Measurements from ENCODE around the gene PRKAR1B. TPM values are rescaled to one million over a fixed set of nuclear protein-coding genes. Genes with fewer than 3 reads are reported as not detected.
A peak's percentile ranks its signal among the peaks of the same experiment; 100 is the strongest.

Gene PRKAR1B
- polyA plus RNA-seq, 6 donors from 2014 or later = 2.9 to 5.9 (median 4.2) TPM

DNA sequence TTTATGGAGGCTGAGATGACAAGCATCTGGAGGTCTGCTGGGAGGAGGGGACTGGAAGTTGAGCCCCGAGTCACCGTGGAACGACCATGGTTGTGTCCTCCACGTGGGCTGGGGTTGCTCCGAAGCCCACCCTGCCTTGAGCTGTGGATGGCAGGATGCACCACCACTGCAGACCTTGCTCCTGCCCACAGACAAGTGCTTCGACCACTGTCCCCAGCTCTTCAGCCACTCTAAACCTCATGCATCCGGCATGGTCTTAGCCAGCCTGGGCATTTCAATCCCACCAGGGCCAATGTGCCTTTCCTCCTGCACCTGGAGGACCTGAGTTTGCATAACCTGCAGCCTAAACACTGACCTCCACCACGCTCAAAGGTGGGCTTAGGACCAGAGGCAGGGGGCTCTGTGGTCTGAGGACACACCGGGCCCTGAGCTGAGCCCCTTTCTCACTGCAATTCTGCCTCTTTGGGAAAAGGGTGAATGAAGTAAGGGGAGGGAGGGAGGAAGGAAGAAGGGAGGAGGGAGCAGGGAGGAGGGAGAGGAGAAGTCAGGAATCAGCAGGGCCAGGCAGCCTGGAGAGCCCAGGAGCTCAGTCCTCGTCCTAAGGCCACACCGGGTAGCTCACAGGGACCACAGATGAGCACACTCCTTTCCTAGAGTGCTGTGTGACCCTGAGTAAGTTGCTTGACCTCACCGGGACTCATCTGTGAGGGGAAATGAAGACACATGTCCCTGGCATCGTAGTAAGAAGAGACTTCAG lies 45.4 kb downstream of the PRKAR1B start:
- DNase-seq = no peak
- peaks cover 0 to 7% (median 4%) of the 10 kb centered on the region in 3 donors for H3K4me1 Mint-ChIP-seq
- H3K36me3 Mint-ChIP-seq = peaks cover 27 to 47% of the 10 kb centered on the region in 2 donors
- H3K27me3 Mint-ChIP-seq = no peaks in the 10 kb centered on the region
- no peak for ATAC-seq (ENCODE audit: low read depth in 2 of 2)
- H3K9me3 Mint-ChIP-seq = peaks cover 9 to 28% (median 21%) of the 10 kb centered on the region in 7 donors
- no peak overlapping the region for H3K27ac Mint-ChIP-seq
- H3K4me3 Mint-ChIP-seq = no peak overlapping the region

- H3K4me3 Mint-ChIP-seq = no peak overlapping the region
- H3K4me1 Mint-ChIP-seq = peaks cover 0 to 7% (median 4%) of the 10 kb centered on the region in 3 donors
- DNase-seq = no peak
- H3K9me3 Mint-ChIP-seq = peaks cover 5 to 18% (median 11%) of the 10 kb centered on the region in 7 donors
- H3K36me3 Mint-ChIP-seq = peaks cover 24 to 40% of the 10 kb centered on the region in 2 donors
- H3K27ac Mint-ChIP-seq = no peak overlapping the region
- no peak for ATAC-seq (ENCODE audit: low read depth in 2 of 2)
- no peaks in the 10 kb centered on the region for H3K27me3 Mint-ChIP-seq
Measured at GRCh38 chr7:680411-681127, 46.5 kb downstream of the PRKAR1B start.

DNA sequence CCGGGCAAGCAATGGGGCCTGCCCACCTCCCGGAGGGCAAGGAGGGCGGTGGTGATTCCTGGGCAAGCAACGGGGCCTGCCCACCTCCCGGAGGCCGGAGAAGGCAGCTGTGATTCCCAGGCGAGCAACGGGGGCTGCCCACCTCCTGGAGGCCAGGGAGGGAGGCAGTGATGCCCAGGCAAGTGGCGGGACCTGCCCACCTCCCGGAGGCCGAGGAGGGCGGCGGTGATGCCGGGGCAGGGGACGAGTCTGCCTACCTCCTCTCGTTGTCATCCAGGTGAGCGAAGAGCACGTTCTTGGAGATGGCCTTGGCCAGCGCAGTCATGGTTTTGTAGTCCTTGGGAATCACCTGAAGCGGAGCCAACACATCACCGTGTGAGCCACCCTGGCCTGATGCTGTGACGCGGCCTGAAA lies 50.1 kb downstream of the PRKAR1B start:
- Mint-ChIP-seq H3K4me3 (no peak overlapping the region), H3K27ac (no peak overlapping the region), H3K27me3 (no peaks in the 10 kb centered on the region), H3K9me3 (peaks cover 0 to 16% (median 7%) of the 10 kb centered on the region in 7 donors), H3K4me1 (peaks cover 0 to 10% (median 0%) of the 10 kb centered on the region in 3 donors), H3K36me3 (peaks cover 11 to 38% of the 10 kb centered on the region in 2 donors)
- DNase-seq (no peak), ATAC-seq (ENCODE audit: low read depth in 2 of 2) (no peak)

- H3K27me3 Mint-ChIP-seq = no peaks in the 10 kb centered on the region
- H3K27ac Mint-ChIP-seq = no peak overlapping the region
Measured at GRCh38 chr7:676246-676971, 50.7 kb downstream of the PRKAR1B start.

DNA sequence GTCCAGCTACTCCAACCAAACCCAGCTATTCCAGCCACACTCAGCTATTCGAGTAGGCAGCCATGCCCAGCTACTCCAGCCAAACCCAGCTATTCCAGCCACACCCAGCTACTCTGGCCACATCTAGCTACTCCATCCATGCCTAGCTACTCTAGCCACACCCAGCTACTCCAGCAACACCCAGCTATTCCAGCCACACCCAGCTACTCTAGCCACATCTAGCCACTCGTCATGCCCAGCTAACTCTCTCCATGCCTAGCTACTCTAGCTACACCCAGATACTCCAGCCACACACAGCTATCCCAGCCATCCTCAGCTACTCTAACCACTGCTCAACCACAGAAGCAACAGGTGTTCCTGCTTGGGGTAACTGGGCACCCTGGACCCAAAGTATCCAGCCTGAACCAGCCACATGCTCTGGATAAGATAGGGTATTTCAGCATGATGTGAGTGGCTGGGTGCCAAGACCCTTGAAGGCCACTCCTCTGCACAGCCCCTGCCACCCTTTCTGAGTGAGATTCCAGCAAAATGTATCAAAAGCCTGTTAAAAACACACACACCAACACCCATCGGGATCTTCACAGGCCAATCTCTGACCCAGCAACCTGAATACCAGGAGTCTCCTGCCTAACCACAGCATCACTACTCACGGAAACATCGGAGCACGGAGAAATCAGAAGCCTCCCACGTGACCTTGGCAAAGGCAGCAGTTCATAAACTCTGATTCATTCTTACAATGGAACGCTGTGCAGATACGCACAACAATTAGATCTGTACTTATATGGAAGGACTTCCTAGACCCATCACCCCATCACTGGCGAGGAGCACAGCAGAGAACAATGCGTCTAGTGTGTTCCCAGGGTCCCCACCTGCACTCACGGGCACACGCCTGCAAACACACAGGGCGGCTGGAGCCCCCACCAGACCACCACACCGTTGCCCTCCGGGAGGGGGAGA lies 52.3 kb downstream of the PRKAR1B start:
- peak overlapping the region in 2 of 6 donors; percentile 28 to 59 for H3K27ac Mint-ChIP-seq
- ATAC-seq (ENCODE audit: low read depth in 2 of 2) = no peak

More at GRCh38 chr7:676246-676971, 50.7 kb downstream of the PRKAR1B start:
- Mint-ChIP-seq H3K9me3 (peaks cover 0 to 16% (median 7%) of the 10 kb centered on the region in 7 donors), H3K4me1 (peaks cover 0 to 10% (median 2%) of the 10 kb centered on the region in 3 donors), H3K4me3 (no peak overlapping the region), H3K36me3 (peaks cover 11 to 38% of the 10 kb centered on the region in 2 donors)
- ATAC-seq (ENCODE audit: low read depth in 2 of 2) (no peak), DNase-seq (no peak)

DNA sequence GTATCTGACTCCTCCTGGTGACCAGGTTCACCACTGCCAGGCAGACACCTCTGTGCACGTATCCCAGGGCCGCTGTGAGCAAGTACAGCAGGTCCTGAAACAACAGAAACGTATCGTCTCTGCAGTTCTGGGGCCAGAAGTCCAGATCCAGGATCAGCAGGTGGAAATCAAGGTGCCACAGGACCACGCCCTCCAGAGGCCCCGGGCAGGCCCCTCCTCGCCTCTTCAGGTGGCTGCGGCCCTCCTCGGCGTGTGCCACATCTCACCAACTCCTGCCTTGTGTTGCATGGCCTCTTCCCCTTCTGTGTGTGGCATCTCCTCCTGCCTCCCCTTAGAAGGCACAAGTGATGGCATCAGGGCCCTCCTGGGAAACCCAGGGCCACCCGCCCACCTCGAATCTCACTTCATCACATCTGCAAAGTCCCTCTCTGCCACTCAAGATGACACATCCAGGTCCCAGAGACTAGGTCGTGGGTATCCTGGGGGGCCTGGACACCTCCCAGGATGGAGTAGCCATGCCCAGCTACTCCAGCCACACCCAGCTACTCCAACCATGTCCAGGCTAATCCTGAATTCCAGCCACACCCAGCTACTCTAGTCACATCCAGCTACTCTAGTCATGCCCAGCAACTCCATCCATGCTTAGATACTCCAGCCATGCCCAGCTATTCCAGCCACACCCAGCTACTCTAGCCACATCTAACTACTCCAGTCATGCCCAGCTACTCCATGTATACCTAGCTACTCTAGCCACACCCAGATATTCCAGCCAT lies 53.2 kb downstream of the PRKAR1B start:
- Mint-ChIP-seq H3K4me1 (peaks cover 0 to 7% (median 2%) of the 10 kb centered on the region in 3 donors), H3K4me3 (no peak overlapping the region), H3K36me3 (peaks cover 3 to 24% of the 10 kb centered on the region in 2 donors), H3K9me3 (peaks cover 3 to 12% (median 7%) of the 10 kb centered on the region in 7 donors), H3K27me3 (no peaks in the 10 kb centered on the region), H3K27ac (peak overlapping the region in 2 of 6 donors; percentile 67 to 68)
- no peak for DNase-seq
- no peak for ATAC-seq (ENCODE audit: low read depth in 2 of 2)

More for the DNA sequence above, 52.3 kb downstream of the PRKAR1B start:
- H3K9me3 Mint-ChIP-seq = peaks cover 0 to 12% (median 4%) of the 10 kb centered on the region in 7 donors
- no peak for DNase-seq
- no peaks in the 10 kb centered on the region for H3K27me3 Mint-ChIP-seq
- H3K4me1 Mint-ChIP-seq = peaks cover 0 to 10% (median 2%) of the 10 kb centered on the region in 3 donors
- H3K36me3 Mint-ChIP-seq = peaks cover 10 to 29% of the 10 kb centered on the region in 2 donors
- H3K4me3 Mint-ChIP-seq = peak overlapping the region in 1 of 8 donors; percentile 68

GRCh38 chr7:672891-673290 lies 54.2 kb downstream of the PRKAR1B start:
- H3K27me3 Mint-ChIP-seq = no peaks in the 10 kb centered on the region
- ATAC-seq (ENCODE audit: low read depth in 2 of 2) = no peak
- H3K9me3 Mint-ChIP-seq = peaks cover 6 to 17% (median 8%) of the 10 kb centered on the region in 7 donors
- H3K36me3 Mint-ChIP-seq = peaks cover 0 to 22% of the 10 kb centered on the region in 2 donors
- H3K4me1 Mint-ChIP-seq = peaks cover 0 to 7% (median 2%) of the 10 kb centered on the region in 3 donors
- H3K4me3 Mint-ChIP-seq = no peak overlapping the region
- DNase-seq = no peak
- no peak overlapping the region for H3K27ac Mint-ChIP-seq

- ATAC-seq (ENCODE audit: low read depth in 2 of 2) (no peak), DNase-seq (no peak)
- Mint-ChIP-seq H3K27me3 (no peaks in the 10 kb centered on the region), H3K27ac (peak overlapping the region in 1 of 6 donors; percentile 70), H3K4me3 (no peak overlapping the region), H3K9me3 (peaks cover 6 to 17% (median 8%) of the 10 kb centered on the region in 7 donors), H3K4me1 (peaks cover 0 to 7% (median 2%) of the 10 kb centered on the region in 3 donors), H3K36me3 (peaks cover 0 to 22% of the 10 kb centered on the region in 2 donors)
Measured at GRCh38 chr7:671415-672042, 55.6 kb downstream of the PRKAR1B start.

- no peak for ATAC-seq (ENCODE audit: low read depth in 2 of 2)
- no peak for DNase-seq
- Mint-ChIP-seq H3K27ac (no peak overlapping the region), H3K27me3 (no peaks in the 10 kb centered on the region), H3K4me3 (no peak overlapping the region), H3K9me3 (peaks cover 6 to 17% (median 8%) of the 10 kb centered on the region in 7 donors), H3K36me3 (peaks cover 0 to 22% of the 10 kb centered on the region in 2 donors), H3K4me1 (peaks cover 0 to 7% (median 2%) of the 10 kb centered on the region in 3 donors)
Measured at GRCh38 chr7:670501-671390, 56.3 kb downstream of the PRKAR1B start.

DNA sequence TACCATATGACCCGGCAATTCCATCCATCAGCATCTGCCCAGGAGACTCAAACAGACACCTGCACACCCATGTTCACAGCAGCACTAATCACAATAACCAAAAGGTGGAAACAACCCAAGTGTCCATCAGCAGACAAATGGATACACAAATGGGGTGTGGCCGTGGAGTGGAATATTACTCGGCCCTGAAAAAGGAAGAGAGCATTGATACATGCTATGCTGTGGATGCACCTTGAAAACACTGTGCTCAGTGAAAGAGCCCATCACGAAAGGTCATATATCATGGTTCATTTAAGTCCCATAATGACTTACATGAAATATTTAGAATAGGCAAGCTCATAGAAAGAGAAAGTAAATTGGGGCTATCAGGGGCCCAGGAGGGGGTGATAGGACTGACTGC lies 58.1 kb downstream of the PRKAR1B start:
- Mint-ChIP-seq H3K9me3 (peaks cover 0 to 9% (median 6%) of the 10 kb centered on the region in 7 donors), H3K27ac (no peak overlapping the region), H3K27me3 (no peaks in the 10 kb centered on the region), H3K4me3 (no peak overlapping the region), H3K4me1 (peaks cover 0 to 2% (median 2%) of the 10 kb centered on the region in 3 donors), H3K36me3 (peaks cover 0 to 9% of the 10 kb centered on the region in 2 donors)
- DNase-seq (no peak), ATAC-seq (ENCODE audit: low read depth in 2 of 2) (no peak)

Data from naive B cell (primary cell).